NAMALWA (cell line): Measurements from ENCODE around the gene XPR1.

Experiments used
- DNase-seq: peaks from one replicate; pipeline ENCODE4 v3.0.0-alpha.2; 2015; ENCODE audit warnings: low spot score

The XPR1 gene

GRCh38 chr1:180631766-180632325 is at the start of gene XPR1:
Gene XPR1 (plus strand): TSS chr1:180632022. CDS start chr1:180632202, 180 bp downstream.
- DNase-seq: peak; percentile 100

GRCh38 chr1:180584869-180585268 is 47.0 kb upstream of the XPR1 start:
- DNase-seq: no peak

GRCh38 chr1:180585994-180586359 is 45.8 kb upstream of the XPR1 start:
- no peak for DNase-seq

- DNase-seq: no peak
These were observed 45.1 kb upstream of the XPR1 start for GRCh38 chr1:180586671-180587155.

GRCh38 chr1:180588121-180588520 is 43.7 kb upstream of the XPR1 start:
- no peak for DNase-seq

GRCh38 chr1:180590889-180591288 is 40.9 kb upstream of the XPR1 start:
- no peak for DNase-seq

GRCh38 chr1:180593382-180593781 is 38.4 kb upstream of the XPR1 start:
- no peak for DNase-seq

GRCh38 chr1:180594723-180595122 is 37.1 kb upstream of the XPR1 start:
- DNase-seq: no peak

- DNase-seq: no peak
These were observed 35.9 kb upstream of the XPR1 start for GRCh38 chr1:180595966-180596365.

- no peak for DNase-seq
These were observed 34.3 kb upstream of the XPR1 start for GRCh38 chr1:180597520-180597919.

- DNase-seq: no peak
These were observed 33.4 kb upstream of the XPR1 start for GRCh38 chr1:180598333-180598974.

GRCh38 chr1:180600343-180600742 is 31.5 kb upstream of the XPR1 start:
- DNase-seq: no peak

GRCh38 chr1:180601512-180601911 is 30.3 kb upstream of the XPR1 start:
- DNase-seq: no peak

GRCh38 chr1:180603223-180603849 is 28.5 kb upstream of the XPR1 start:
- no peak for DNase-seq

- no peak for DNase-seq
These were observed 28.0 kb upstream of the XPR1 start for GRCh38 chr1:180603850-180604226.

- no peak for DNase-seq
These were observed 25.7 kb upstream of the XPR1 start for GRCh38 chr1:180606155-180606554.

GRCh38 chr1:180609643-180610555 is 21.9 kb upstream of the XPR1 start:
- peak; percentile 45 for DNase-seq

- no peak for DNase-seq
These were observed 21.2 kb upstream of the XPR1 start for GRCh38 chr1:180610556-180611015.

- DNase-seq: peak; percentile 44
These were observed 20.5 kb upstream of the XPR1 start for GRCh38 chr1:180611016-180611930.

GRCh38 chr1:180612632-180613031 is 19.2 kb upstream of the XPR1 start:
- DNase-seq: no peak

- no peak for DNase-seq
These were observed 17.1 kb upstream of the XPR1 start for GRCh38 chr1:180614730-180615129.
